HCT116 (cell line): ENCODE measurements around the gene KCNJ14. TPM values are rescaled to one million over a fixed set of nuclear protein-coding genes. Genes with fewer than 3 reads are reported as not detected.
A peak's percentile ranks its signal among the peaks of the same experiment; 100 is the strongest.

Experiments used
- ATAC-seq: fragments of 200-7000 bp; cut with Tn5 transposase; 2 replicates; pipeline ENCODE4 v1.9.1; 2020; ENCODE audit warnings: mild to moderate bottlenecking, moderate library complexity
- BruUV-seq: library from RNA; stranded (reverse); fragments of 400-500 nt; replicated peaks from 2 replicates; lab custom pipeline; 2021; lab: Mats Ljungman, UMichigan
- CTCF ChIA-PET: fragments of 300-600 bp; sonication (Branson Sonifier 250); formaldehyde crosslinking; loops from one replicate; lab custom pipeline; 2021; ENCODE audit warnings: antibody characterized with exemption; lab: Charles Lee
- POLR2A ChIA-PET: fragments of 300-600, 350-600 bp; sonication (Branson Sonifier 250); formaldehyde crosslinking; loops from one replicate; lab custom pipeline; 2021; ENCODE audit warnings: antibody characterized with exemption; lab: Charles Lee
- RAD21 ChIA-PET, 2 experiments: fragments of 300-600 bp; sonication (Branson Sonifier 250); formaldehyde crosslinking; loops; one replicate each; lab custom pipeline; 2023; ENCODE audit warnings: low total read pairs in 2 of 2; ENCODE audit not compliant: uncharacterized antibody in 2 of 2, unreplicated experiment in 2 of 2, low non-redundant PET in 1 of 2; lab: Charles Lee
- DNase-seq: peaks from one replicate; pipeline ENCODE4 v3.0.0-alpha.2; 2010; ENCODE audit warnings: low read depth, low spot score
- H2AFZ ChIP-seq: fragments of 200-600 bp; shearing (Covaris generic), sonication (generic); 2 replicates; pipeline ENCODE4 v1.6.1; 2017; ENCODE audit warnings: low read depth, mixed run types, mixed read lengths, antibody characterized with exemption, low read length; ENCODE audit not compliant: poor library complexity, severe bottlenecking
- H3K27ac ChIP-seq: 2 replicates; pipeline ENCODE4 v1.5.1; 2012; ENCODE audit warnings: low read depth, low read length
- H3K27me3 ChIP-seq: fragments of 200-600 bp; sonication (generic); 2 replicates; pipeline ENCODE4 v1.6.1; 2016; ENCODE audit warnings: mixed run types, low read length, mixed read lengths; ENCODE audit not compliant: insufficient read depth
- H3K36me3 ChIP-seq, 2 experiments: fragments of 200-500 bp in 1 of 2; fragments of 200-600 bp in 1 of 2; sonication (Bioruptor generic) in 1 of 2; sonication (generic) in 1 of 2; 2 replicates each; pipeline versions ENCODE4 v1.5.1 to v1.6.1; 2014 to 2016; ENCODE audit warnings: low read length in 2 of 2, inconsistent platforms in 1 of 2, mixed read lengths in 1 of 2, mixed run types in 1 of 2; ENCODE audit not compliant: insufficient read depth in 2 of 2, control insufficient read depth in 1 of 2
- H3K4me1 ChIP-seq, 2 experiments: fragments of 200-600 bp in 1 of 2; sonication (generic) in 1 of 2; 2 replicates each; pipeline versions ENCODE4 v1.5.1 to v1.6.1; 2012 to 2017; ENCODE audit warnings: low read length in 2 of 2, inconsistent platforms in 1 of 2, mild to moderate bottlenecking in 1 of 2, mixed read lengths in 1 of 2, mixed run types in 1 of 2, moderate library complexity in 1 of 2; ENCODE audit not compliant: insufficient read depth in 2 of 2, control insufficient read depth in 1 of 2
- H3K4me2 ChIP-seq: fragments of 200-600 bp; sonication (generic); 2 replicates; pipeline ENCODE4 v1.6.1; 2017; ENCODE audit warnings: mixed run types, low read length, mixed read lengths
- H3K4me3 ChIP-seq, 2 experiments: fragments of 200-600 bp in 1 of 2; sonication (generic) in 1 of 2; replicated peaks in 1 of 2; 2 replicates each; pipeline ENCODE4 v1.5.1; 2011 to 2016; ENCODE audit warnings: low read length in 2 of 2, control low read depth in 1 of 2, low read depth in 1 of 2, mild to moderate bottlenecking in 1 of 2, mixed read lengths in 1 of 2, mixed run types in 1 of 2
- H3K79me2 ChIP-seq: fragments of 200-600 bp; sonication (generic); 2 replicates; pipeline ENCODE4 v1.6.1; 2017; ENCODE audit warnings: mild to moderate bottlenecking, mixed run types, low read length, moderate library complexity, mixed read lengths; ENCODE audit not compliant: insufficient read depth
- H3K9ac ChIP-seq: fragments of 200-600 bp; sonication (generic); 2 replicates; pipeline ENCODE4 v1.6.1; 2016; ENCODE audit warnings: low read length, mixed read lengths
- H3K9me2 ChIP-seq: fragments of 200-600 bp; sonication (generic), shearing (Covaris generic); 2 replicates; pipeline ENCODE4 v1.6.1; 2017; ENCODE audit warnings: mixed run types, mild to moderate bottlenecking, moderate library complexity; ENCODE audit not compliant: insufficient read depth
- H3K9me3 ChIP-seq, 2 experiments: fragments of 200-500 bp in 1 of 2; fragments of 200-600 bp in 1 of 2; sonication (Bioruptor generic) in 1 of 2; sonication (generic) in 1 of 2; 2 replicates each; pipeline ENCODE4 v1.6.1; 2014 to 2017; ENCODE audit warnings: low read length in 2 of 2, mixed read lengths in 2 of 2, inconsistent platforms in 1 of 2, low read depth in 1 of 2, mild to moderate bottlenecking in 1 of 2, mixed run types in 1 of 2, moderate library complexity in 1 of 2; ENCODE audit not compliant: control insufficient read depth in 1 of 2, insufficient read depth in 1 of 2
- H4K20me1 ChIP-seq: fragments of 200-600 bp; sonication (generic), shearing (Covaris generic); 2 replicates; pipeline ENCODE4 v1.6.1; 2017; ENCODE audit warnings: mixed run types, mild to moderate bottlenecking, moderate library complexity; ENCODE audit not compliant: insufficient read depth
- CBX3 ChIP-seq: IDR thresholded peaks from 2 replicates; pipeline ENCODE4 v1.6.1; 2012; ENCODE audit warnings: low read depth
- CEBPB ChIP-seq: IDR thresholded peaks from 2 replicates; pipeline ENCODE4 v1.6.1; 2012; ENCODE audit warnings: low read depth
- ELF1 ChIP-seq: IDR thresholded peaks from 2 replicates; pipeline ENCODE4 v1.6.1; 2012; ENCODE audit warnings: low read depth, borderline replicate concordance
- EZH2phosphoT487 ChIP-seq: fragments of 200-600 bp; IDR thresholded peaks from 2 replicates; pipeline ENCODE4 v1.6.1; 2018; ENCODE audit warnings: antibody characterized with exemption, borderline replicate concordance
- FOSL1 ChIP-seq: IDR thresholded peaks from 2 replicates; pipeline ENCODE4 v1.6.1; 2012; ENCODE audit warnings: low read depth
- JUND ChIP-seq: IDR thresholded peaks from 2 replicates; pipeline ENCODE4 v1.6.1; 2012
- POLR2A ChIP-seq: IDR thresholded peaks from 2 replicates; pipeline ENCODE4 v1.7.0; 2011; ENCODE audit warnings: borderline replicate concordance; ENCODE audit not compliant: insufficient read depth, insufficient read length; ENCODE audit errors: extremely low read depth
- POLR2AphosphoS5 ChIP-seq: IDR thresholded peaks from 2 replicates; pipeline ENCODE4 v1.6.1; 2011; ENCODE audit warnings: mild to moderate bottlenecking, low read depth, low read length, moderate library complexity
- TCF7L2 ChIP-seq: IDR thresholded peaks from 2 replicates; pipeline ENCODE4 v1.7.0; 2011; ENCODE audit warnings: borderline replicate concordance, inconsistent platforms; ENCODE audit not compliant: insufficient read depth, insufficient read length; ENCODE audit errors: extremely low read depth
- intact Hi-C: fragments of 100-400 bp; cut with micrococcal nuclease; formaldehyde crosslinking; loops from 2 replicates; pipeline ENCODE4 v1.10.0; 2022
- total RNA-seq: library from RNA; stranded (reverse); gene quantifications from one replicate; pipeline ENCODE4 v1.2.1, GENCODE V29; 2021; ENCODE audit not compliant: unreplicated experiment
- TF ChIP-seq, protein P1 (sequence below): IDR thresholded peaks from 2 replicates; pipeline ENCODE4 v1.6.1; 2011; ENCODE audit warnings: mild to moderate bottlenecking, low read length, moderate library complexity; ENCODE audit not compliant: insufficient replicate concordance; ENCODE audit errors: extremely low read depth
- TF ChIP-seq, protein P2 (sequence below): IDR thresholded peaks from 2 replicates; pipeline ENCODE4 v1.6.1; 2012; ENCODE audit warnings: low read depth

Gene KCNJ14
- total RNA-seq, 1 experiment from 2014 or later, result 2.5 TPM

DNA sequence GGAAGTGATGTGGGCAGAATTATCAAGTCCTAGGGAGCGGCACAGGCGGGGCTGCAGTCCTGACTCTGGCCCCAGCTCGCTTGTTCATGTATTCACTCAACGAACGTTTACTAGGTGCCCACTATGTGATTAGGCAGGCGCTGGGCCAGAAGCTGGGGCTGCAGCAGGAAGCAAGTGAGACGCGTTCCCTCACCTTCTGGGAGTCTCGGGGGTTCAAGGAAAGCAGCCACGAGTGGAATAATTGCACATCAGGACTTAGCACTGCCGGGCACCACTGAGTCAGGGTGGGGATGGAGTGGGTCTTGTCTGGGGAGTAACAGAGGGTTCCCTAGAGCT is 58.7 kb downstream of the KCNJ14 start:
- H3K27me3 ChIP-seq, result no peaks in the 10 kb centered on the region
- ChIA-PET POLR2A (interaction anchor here (0.6 to 1.5 kb wide), 6 partner anchors 12 to 166 kb away, joined by 3 to 7 read pairs (median 5); no protein-coding TSS in a partner anchor), CTCF (interaction anchor here (1.1 kb wide), 1 partner anchor 70 kb away, joined by 6 read pairs; no protein-coding TSS in a partner anchor)
- H2AFZ ChIP-seq, result peak overlapping the region; percentile 65
- peak overlapping the region; percentile 100 for H3K4me2 ChIP-seq
- H3K27ac ChIP-seq, result no peak overlapping the region
- H4K20me1 ChIP-seq, result no peaks in the 10 kb centered on the region
- intact Hi-C loops, result no loop called here
- no peaks in the 10 kb centered on the region for H3K79me2 ChIP-seq
- no TSS peak for BruUV-seq
- no peaks in the 10 kb centered on the region for H3K36me3 ChIP-seq
- TF ChIP-seq POLR2A (no peak), JUND (no peak), POLR2AphosphoS5 (no peak), ELF1 (no peak), CBX3 (no peak), FOSL1 (no peak), CEBPB (no peak), EZH2phosphoT487 (no peak), TCF7L2 (no peak)
- TF ChIP-seq, protein P1, sequence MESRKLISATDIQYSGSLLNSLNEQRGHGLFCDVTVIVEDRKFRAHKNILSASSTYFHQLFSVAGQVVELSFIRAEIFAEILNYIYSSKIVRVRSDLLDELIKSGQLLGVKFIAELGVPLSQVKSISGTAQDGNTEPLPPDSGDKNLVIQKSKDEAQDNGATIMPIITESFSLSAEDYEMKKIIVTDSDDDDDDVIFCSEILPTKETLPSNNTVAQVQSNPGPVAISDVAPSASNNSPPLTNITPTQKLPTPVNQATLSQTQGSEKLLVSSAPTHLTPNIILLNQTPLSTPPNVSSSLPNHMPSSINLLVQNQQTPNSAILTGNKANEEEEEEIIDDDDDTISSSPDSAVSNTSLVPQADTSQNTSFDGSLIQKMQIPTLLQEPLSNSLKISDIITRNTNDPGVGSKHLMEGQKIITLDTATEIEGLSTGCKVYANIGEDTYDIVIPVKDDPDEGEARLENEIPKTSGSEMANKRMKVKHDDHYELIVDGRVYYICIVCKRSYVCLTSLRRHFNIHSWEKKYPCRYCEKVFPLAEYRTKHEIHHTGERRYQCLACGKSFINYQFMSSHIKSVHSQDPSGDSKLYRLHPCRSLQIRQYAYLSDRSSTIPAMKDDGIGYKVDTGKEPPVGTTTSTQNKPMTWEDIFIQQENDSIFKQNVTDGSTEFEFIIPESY, result no peak
- TF ChIP-seq, protein P2, sequence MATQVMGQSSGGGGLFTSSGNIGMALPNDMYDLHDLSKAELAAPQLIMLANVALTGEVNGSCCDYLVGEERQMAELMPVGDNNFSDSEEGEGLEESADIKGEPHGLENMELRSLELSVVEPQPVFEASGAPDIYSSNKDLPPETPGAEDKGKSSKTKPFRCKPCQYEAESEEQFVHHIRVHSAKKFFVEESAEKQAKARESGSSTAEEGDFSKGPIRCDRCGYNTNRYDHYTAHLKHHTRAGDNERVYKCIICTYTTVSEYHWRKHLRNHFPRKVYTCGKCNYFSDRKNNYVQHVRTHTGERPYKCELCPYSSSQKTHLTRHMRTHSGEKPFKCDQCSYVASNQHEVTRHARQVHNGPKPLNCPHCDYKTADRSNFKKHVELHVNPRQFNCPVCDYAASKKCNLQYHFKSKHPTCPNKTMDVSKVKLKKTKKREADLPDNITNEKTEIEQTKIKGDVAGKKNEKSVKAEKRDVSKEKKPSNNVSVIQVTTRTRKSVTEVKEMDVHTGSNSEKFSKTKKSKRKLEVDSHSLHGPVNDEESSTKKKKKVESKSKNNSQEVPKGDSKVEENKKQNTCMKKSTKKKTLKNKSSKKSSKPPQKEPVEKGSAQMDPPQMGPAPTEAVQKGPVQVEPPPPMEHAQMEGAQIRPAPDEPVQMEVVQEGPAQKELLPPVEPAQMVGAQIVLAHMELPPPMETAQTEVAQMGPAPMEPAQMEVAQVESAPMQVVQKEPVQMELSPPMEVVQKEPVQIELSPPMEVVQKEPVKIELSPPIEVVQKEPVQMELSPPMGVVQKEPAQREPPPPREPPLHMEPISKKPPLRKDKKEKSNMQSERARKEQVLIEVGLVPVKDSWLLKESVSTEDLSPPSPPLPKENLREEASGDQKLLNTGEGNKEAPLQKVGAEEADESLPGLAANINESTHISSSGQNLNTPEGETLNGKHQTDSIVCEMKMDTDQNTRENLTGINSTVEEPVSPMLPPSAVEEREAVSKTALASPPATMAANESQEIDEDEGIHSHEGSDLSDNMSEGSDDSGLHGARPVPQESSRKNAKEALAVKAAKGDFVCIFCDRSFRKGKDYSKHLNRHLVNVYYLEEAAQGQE, result no peak
- TF ChIP-seq, all 23 proteins: peak for 0
- Histone ChIP-seq H3K4me3 (peak overlapping the region in 1 of 2 experiments; percentile 75; a peak in 3 of 4 replicates), H3K9me3 (no peaks in the 10 kb centered on the region), H3K9me2 (no peaks in the 10 kb centered on the region), H3K9ac (peak overlapping the region; percentile 65; the same call in 1 of the 2 replicates), H3K4me1 (peaks cover 2 to 33% of the 10 kb centered on the region in 2 experiments; a peak in 3 of 4 replicates)
- DNase-seq (no peak), ATAC-seq (peak; percentile 4; the same call in 1 of the 2 replicates)
- RAD21 ChIA-PET, result interaction anchor here in 1 of 2 experiments (1.1 kb wide), 1 partner anchor 70 kb away, joined by 4 read pairs; no protein-coding TSS in a partner anchor
